ENCODE results near the gene MACROD1. TPM values are rescaled to one million over a fixed set of nuclear protein-coding genes. Genes with fewer than 3 reads are reported as not detected.

The MACROD1 gene
- total and polyA plus RNA-seq, 2 of the 13 experiments (the other 11 are each of a cell fraction or from before 2014, with no cell fraction given), result 23.1 to 34.5 TPM

- no peaks in the 10 kb centered on the region for H3K79me2 ChIP-seq (ENCODE audit: insufficient read depth, low read length)
- no peak overlapping the region for H3K27ac ChIP-seq (ENCODE audit: extremely low read length, insufficient read depth, low read length)
- peaks cover 21% of the 10 kb centered on the region for H3K4me1 ChIP-seq (ENCODE audit: insufficient read depth, low read length)
- TF ChIP-seq ATF7-NPFF (CRISPR knock-in tag; IDR thresholded peaks at IDR 0.05; ENCODE audit: low read depth), result no peak
- TF ChIP-seq ZMAT5 (CRISPR knock-in tag; IDR thresholded peaks at IDR 0.05; ENCODE audit: borderline replicate concordance, low read depth), result no peak
- no peak for TF ChIP-seq ZNF253 (CRISPR knock-in tag; IDR thresholded peaks at IDR 0.05; ENCODE audit: borderline replicate concordance)
- CTCF ChIA-PET (ENCODE audit: low intra/inter-chr PET ratio, low total read pairs), result no interaction called here
- no peak overlapping the region for H2AFZ ChIP-seq (ENCODE audit: low read length)
- H3K9ac ChIP-seq (ENCODE audit: insufficient read depth, low read depth, low read length), result no peak overlapping the region
- no peak for DNase-seq (ENCODE audit: low spot score)
- in situ Hi-C loops (cut with HindIII; ENCODE audit: extremely low pct_ligation_motif_present, low pct_unique_long_range_greater_than_20kb) (no loop called here), intact Hi-C loops (cut with micrococcal nuclease; ENCODE audit: unreplicated experiment) (no loop called here)
- BruUV-seq (replicated peaks), result no TSS peak
- no peaks in the 10 kb centered on the region; the same call in 1 of the 2 replicates for H4K20me1 ChIP-seq (ENCODE audit: insufficient read depth, low read length)
- no peak overlapping the region for H3K4me2 ChIP-seq (ENCODE audit: low read depth, low read length)
- peaks cover 0 to 1% of the 10 kb centered on the region in 2 experiments; a peak in 3 of 5 replicates for H3K36me3 ChIP-seq (replicated peaks in 1 of 2; ENCODE audit: control insufficient read depth in 1 of 2, insufficient read depth in 2 of 2, low read length in 2 of 2)
- 96% methylated on average over 14 of the region's 17 CpGs for WGBS (ENCODE audit: low lambda C conversion rate)
- no peak for ATAC-seq
- H3K4me3 ChIP-seq (replicated peaks in 1 of 3; ENCODE audit: insufficient read depth in 1 of 3, low read depth in 2 of 3, low read length in 3 of 3), result no peak overlapping the region
- POLR2A ChIA-PET, result no interaction called here
- no peaks in the 10 kb centered on the region for H3K27me3 ChIP-seq (ENCODE audit: control insufficient read depth in 1 of 2, insufficient read depth in 2 of 2, low read length in 2 of 2)
- FAIRE-seq, result no peak
- no peaks in the 10 kb centered on the region for H3K9me3 ChIP-seq (ENCODE audit: low read length)
These were observed 29.0 kb downstream of the MACROD1 start for GRCh38 chr11:64136765-64137441.

- Histone ChIP-seq H3K79me2 (ENCODE audit: insufficient read depth, low read length) (no peaks in the 10 kb centered on the region), H3K27ac (ENCODE audit: extremely low read length, insufficient read depth, low read length) (no peak overlapping the region), H3K9me3 (ENCODE audit: low read length) (no peaks in the 10 kb centered on the region), H3K4me3 (replicated peaks in 1 of 3; ENCODE audit: insufficient read depth in 1 of 3, low read depth in 2 of 3, low read length in 3 of 3) (no peak overlapping the region), H3K4me2 (ENCODE audit: low read depth, low read length) (no peak overlapping the region), H3K9ac (ENCODE audit: insufficient read depth, low read depth, low read length) (no peak overlapping the region), H4K20me1 (ENCODE audit: insufficient read depth, low read length) (no peaks in the 10 kb centered on the region; the same call in 1 of the 2 replicates), H3K27me3 (ENCODE audit: control insufficient read depth in 1 of 2, insufficient read depth in 2 of 2, low read length in 2 of 2) (no peaks in the 10 kb centered on the region), H2AFZ (ENCODE audit: low read length) (no peak overlapping the region), H3K36me3 (replicated peaks in 1 of 2; ENCODE audit: control insufficient read depth in 1 of 2, insufficient read depth in 2 of 2, low read length in 2 of 2) (peaks cover 0 to 1% of the 10 kb centered on the region in 2 experiments; a peak in 2 of 5 replicates), H3K4me1 (ENCODE audit: insufficient read depth, low read length) (peaks cover 33% of the 10 kb centered on the region)
- ChIA-PET POLR2A (no interaction called here), CTCF (ENCODE audit: low intra/inter-chr PET ratio, low total read pairs) (no interaction called here)
- WGBS (ENCODE audit: low lambda C conversion rate), result 97% methylated on average over 11 of the region's 17 CpGs
- ATAC-seq, result no peak
- BruUV-seq (replicated peaks), result no TSS peak
- DNase-seq (ENCODE audit: low spot score), result no peak
- no peak for FAIRE-seq
- in situ Hi-C loops (cut with HindIII; ENCODE audit: extremely low pct_ligation_motif_present, low pct_unique_long_range_greater_than_20kb), result no loop called here
- intact Hi-C loops (cut with micrococcal nuclease; ENCODE audit: unreplicated experiment), result no loop called here
- TF ChIP-seq PBX3 (CRISPR knock-in tag; IDR thresholded peaks at IDR 0.05; ENCODE audit: borderline replicate concordance), result no peak
- TF ChIP-seq THYN1 (CRISPR knock-in tag; IDR thresholded peaks at IDR 0.05; ENCODE audit: borderline replicate concordance, low read depth), result no peak
- no peak for TF ChIP-seq KLF15 (CRISPR knock-in tag; IDR thresholded peaks at IDR 0.05; ENCODE audit: borderline replicate concordance)
- no peak for TF ChIP-seq MIER3 (CRISPR knock-in tag; IDR thresholded peaks at IDR 0.05; ENCODE audit: borderline replicate concordance)
- TF ChIP-seq STAG1 (CRISPR knock-in tag; IDR thresholded peaks at IDR 0.05), result no peak
- TF ChIP-seq ZNF451 (CRISPR knock-in tag; IDR thresholded peaks at IDR 0.05), result no peak
- TF ChIP-seq ZNF546 (CRISPR knock-in tag; conservative IDR thresholded peaks at IDR 0.05), result no peak
- TF ChIP-seq ZNF136 (CRISPR knock-in tag; IDR thresholded peaks at IDR 0.05; ENCODE audit: low read depth), result no peak
- no peak for TF ChIP-seq MED1 (CRISPR knock-in tag; IDR thresholded peaks at IDR 0.05)
These were observed 30.2 kb downstream of the MACROD1 start for GRCh38 chr11:64135711-64136110.

Measured in HepG2 (cell line).